Activated CD4-positive, CD25-positive, alpha-beta regulatory T cell (primary cell): ENCODE measurements around the gene UBE2E2.

Experiments used
- DNase-seq, 4 experiments: peaks; one replicate each; lab custom pipeline; 2025; lab: John Stamatoyannopoulos, UW

Gene UBE2E2

GRCh38 chr3:23193831-23194230 is 9.3 kb upstream of the UBE2E2 start:
- DNase-seq, result no peak

- no peak for DNase-seq
These were observed 4.3 kb upstream of the UBE2E2 start for GRCh38 chr3:23198801-23199200.

GRCh38 chr3:23199649-23200048 is 3.5 kb upstream of the UBE2E2 start:
- no peak for DNase-seq

GRCh38 chr3:23201154-23201838 is 1.8 kb upstream of the UBE2E2 start:
- DNase-seq, result no peak

- DNase-seq, result peak; percentile 19 to 38 (median 20)
These were observed 765 bp upstream of the UBE2E2 start for GRCh38 chr3:23202203-23202920.

- DNase-seq, result no peak
These were observed 692 bp downstream of the UBE2E2 start for GRCh38 chr3:23203708-23204330.

- no peak for DNase-seq
These were observed 3.2 kb downstream of the UBE2E2 start for GRCh38 chr3:23206366-23206765.

GRCh38 chr3:23209103-23209502 is 6.0 kb downstream of the UBE2E2 start:
- DNase-seq, result no peak

GRCh38 chr3:23209747-23210487 is 6.8 kb downstream of the UBE2E2 start:
- DNase-seq, result no peak

GRCh38 chr3:23213813-23214212 is 10.7 kb downstream of the UBE2E2 start:
- DNase-seq, result no peak

GRCh38 chr3:23217872-23218554 is 14.9 kb downstream of the UBE2E2 start:
- DNase-seq, result no peak

GRCh38 chr3:23219117-23219516 is 16.0 kb downstream of the UBE2E2 start:
- DNase-seq, result no peak

- DNase-seq, result no peak
These were observed 16.4 kb downstream of the UBE2E2 start for GRCh38 chr3:23219552-23219951.

GRCh38 chr3:23221136-23221535 is 18.0 kb downstream of the UBE2E2 start:
- DNase-seq, result no peak

GRCh38 chr3:23232016-23232415 is 28.9 kb downstream of the UBE2E2 start:
- DNase-seq, result no peak

GRCh38 chr3:23232854-23233253 is 29.7 kb downstream of the UBE2E2 start:
- DNase-seq, result no peak

- no peak for DNase-seq
These were observed 32.1 kb downstream of the UBE2E2 start for GRCh38 chr3:23235264-23235663.

GRCh38 chr3:23236890-23237289 is 33.8 kb downstream of the UBE2E2 start:
- no peak for DNase-seq

GRCh38 chr3:23238156-23238555 is 35.0 kb downstream of the UBE2E2 start:
- DNase-seq, result no peak

GRCh38 chr3:23238578-23238977 is 35.5 kb downstream of the UBE2E2 start:
- DNase-seq, result no peak

GRCh38 chr3:23239211-23240068 is 36.3 kb downstream of the UBE2E2 start:
- no peak for DNase-seq
